Esophagus muscularis mucosa (tissue), 3 donors: ENCODE measurements around the gene NTSR1.

Experiments
- CTCF ChIP-seq, 3 experiments: fragments of 200-600 bp in 2 of 3; fragments of 450-650 bp in 1 of 3; sonication (generic) in 2 of 3; IDR thresholded peaks; one replicate each; pipeline ENCODE4 v1.5.1; 2017 to 2019; ENCODE audit warnings: antibody characterized with exemption in 3 of 3, mild to moderate bottlenecking in 2 of 3, moderate library complexity in 1 of 3
- POLR2A ChIP-seq: fragments of 450-650 bp; IDR thresholded peaks from one replicate; pipeline ENCODE4 v1.6.1; 2017; ENCODE audit warnings: antibody characterized with exemption, moderate library complexity, mild to moderate bottlenecking, low read depth

- TF ChIP-seq CTCF (IDR thresholded peaks at IDR 0.05) (no peak), POLR2A (no peak)
Observed at GRCh38 chr20:62696434-62696957, 12.1 kb upstream of the NTSR1 start.
